MM.1S (cell line): ENCODE results near the gene TRABD2B.

Experiments
- CTCF ChIP-seq: fragments of 300-600 bp; sonication (generic); IDR thresholded peaks from 2 replicates; pipeline ENCODE4 v1.5.1; 2016; ENCODE audit warnings: antibody characterized with exemption, low read length, mixed read lengths
- EZH2 ChIP-seq: fragments of 300-600 bp; sonication (generic); optimal IDR thresholded peaks from 2 replicates; pipeline ENCODE3; 2017; ENCODE audit warnings: low read depth, mild to moderate bottlenecking, antibody characterized with exemption, low read length, mixed read lengths

DNA sequence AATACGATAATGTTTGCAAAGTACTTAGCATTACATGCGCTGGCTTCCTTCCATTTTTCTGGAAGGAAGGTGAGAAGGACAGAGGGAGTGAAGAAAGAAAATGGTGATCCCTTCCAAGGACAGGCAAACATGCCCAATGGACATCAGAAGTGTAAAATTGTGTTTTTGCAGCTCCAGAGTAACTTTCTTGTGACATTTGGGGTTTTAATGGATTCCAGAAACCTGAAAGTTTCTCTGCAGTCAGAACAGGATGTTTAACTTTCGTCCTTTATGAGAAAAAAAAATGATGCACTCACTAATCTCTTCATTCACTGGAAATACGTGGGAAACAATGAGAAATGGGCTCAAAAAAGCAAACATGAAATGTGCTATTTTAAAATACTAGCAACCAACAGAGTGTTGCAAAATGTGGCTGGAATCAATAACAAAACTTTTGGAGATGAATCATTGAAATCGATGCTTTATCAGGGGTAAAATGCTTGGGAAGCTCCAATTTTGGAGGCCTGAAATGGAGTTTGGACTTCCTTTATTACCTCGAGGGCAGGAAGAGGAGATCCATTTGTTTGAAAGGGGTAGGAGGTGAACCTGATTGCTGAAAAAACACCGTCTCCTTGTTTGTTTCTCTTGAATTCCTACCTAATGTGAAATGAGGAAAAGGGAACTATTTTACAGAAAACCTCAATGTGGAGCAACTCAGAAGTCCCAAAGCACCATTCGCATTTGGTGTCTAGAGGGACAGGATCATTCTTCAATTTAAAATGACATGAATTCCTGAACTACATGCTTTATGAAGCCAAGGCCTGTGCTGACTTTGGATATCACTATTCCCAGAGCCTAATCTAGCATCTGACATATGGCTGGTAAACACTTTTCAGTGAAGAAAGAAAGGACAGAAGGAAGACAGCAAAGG is 129.5 kb downstream of the TRABD2B start:
- TF ChIP-seq CTCF, result no peak
- TF ChIP-seq EZH2, result no peak
